ENCODE results near the gene IPPK.

The IPPK gene

GRCh38 chr9:92656537-92656925 is 13.4 kb downstream of the IPPK start:
- DNase-seq: no peak

GRCh38 chr9:92655896-92656536 is 13.9 kb downstream of the IPPK start:
- no peak for DNase-seq

GRCh38 chr9:92655366-92655765 is 14.6 kb downstream of the IPPK start:
- DNase-seq: no peak

GRCh38 chr9:92654481-92655301 is 15.2 kb downstream of the IPPK start:
- DNase-seq: no peak

GRCh38 chr9:92652461-92652860 is 17.5 kb downstream of the IPPK start:
- no peak for DNase-seq

GRCh38 chr9:92650839-92651621 is 18.9 kb downstream of the IPPK start:
- no peak for DNase-seq

- no peak for DNase-seq
These were observed 19.6 kb downstream of the IPPK start for GRCh38 chr9:92650296-92650695.

GRCh38 chr9:92649007-92649406 is 20.9 kb downstream of the IPPK start:
- no peak for DNase-seq

GRCh38 chr9:92648474-92648971 is 21.4 kb downstream of the IPPK start:
- no peak for DNase-seq

- no peak for DNase-seq
These were observed 22.1 kb downstream of the IPPK start for GRCh38 chr9:92647671-92648473.

- no peak for DNase-seq
These were observed 24.9 kb downstream of the IPPK start for GRCh38 chr9:92645041-92645440.

GRCh38 chr9:92644278-92644677 is 25.7 kb downstream of the IPPK start:
- no peak for DNase-seq

GRCh38 chr9:92642564-92642963 is 27.4 kb downstream of the IPPK start:
- DNase-seq: no peak

GRCh38 chr9:92642041-92642451 is 27.9 kb downstream of the IPPK start:
- DNase-seq: no peak

- DNase-seq: no peak
These were observed 28.7 kb downstream of the IPPK start for GRCh38 chr9:92641092-92641809.

- DNase-seq: no peak
These were observed 29.4 kb downstream of the IPPK start for GRCh38 chr9:92640398-92641091.

GRCh38 chr9:92639791-92640271 is 30.1 kb downstream of the IPPK start:
- DNase-seq: no peak

- DNase-seq: no peak
These were observed 30.8 kb downstream of the IPPK start for GRCh38 chr9:92639124-92639523.

GRCh38 chr9:92638621-92639101 is 31.3 kb downstream of the IPPK start:
- DNase-seq: no peak

GRCh38 chr9:92637886-92638620 is 31.9 kb downstream of the IPPK start:
- no peak for DNase-seq
